ENCODE data around the gene FLT4.

The FLT4 gene

DNA sequence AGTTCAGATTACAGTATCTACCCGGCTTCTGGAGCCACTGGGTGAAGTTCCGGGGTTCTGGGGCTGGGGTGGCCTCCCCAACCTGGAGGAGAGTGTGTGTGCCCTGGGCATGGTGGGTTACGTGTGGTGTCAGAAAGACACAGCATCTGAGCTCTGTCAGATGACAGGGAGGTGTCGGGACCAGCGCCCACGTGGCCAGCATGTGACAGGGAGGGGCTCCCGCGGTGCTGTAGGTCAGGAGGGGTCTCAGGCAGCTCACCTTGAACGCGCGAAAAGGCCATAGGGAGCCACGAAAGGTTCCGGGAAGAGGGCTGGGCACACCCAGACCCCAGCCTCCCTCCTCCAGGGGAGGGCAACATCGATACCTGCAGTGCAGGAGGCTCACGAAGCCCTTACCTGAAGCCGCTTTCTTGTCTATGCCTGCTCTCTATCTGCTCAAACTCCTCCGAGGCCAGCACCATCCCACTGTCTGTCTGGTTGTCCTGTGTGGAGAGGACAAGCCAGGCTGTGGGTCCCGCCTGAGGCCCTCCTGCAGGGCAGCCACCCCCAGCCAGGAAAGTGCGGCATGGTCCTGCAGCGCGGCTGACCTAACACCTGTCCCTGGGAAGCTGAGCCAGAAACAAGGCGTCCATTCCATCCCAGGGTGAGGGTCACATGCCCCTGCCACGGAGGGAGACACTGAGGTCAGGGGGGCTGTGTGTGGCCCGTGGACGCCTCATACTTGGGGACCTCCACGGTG, 40.7 kb downstream of the FLT4 start:
- Histone ChIP-seq H3K4me3 (ENCODE audit: insufficient read depth, low read depth, low read length) (no peak overlapping the region), H3K4me1 (ENCODE audit: control insufficient read depth, insufficient read depth, low read length) (no peaks in the 10 kb centered on the region), H3K27ac (ENCODE audit: insufficient read depth, low read depth, low read length, poor library complexity, severe bottlenecking) (no peak overlapping the region), H3K27me3 (ENCODE audit: control insufficient read depth, insufficient read depth, low read length, poor library complexity, severe bottlenecking) (no peaks in the 10 kb centered on the region), H3K36me3 (ENCODE audit: control insufficient read depth, insufficient read depth, low read length) (no peaks in the 10 kb centered on the region), H3K9me3 (ENCODE audit: control insufficient read depth, low read length) (no peaks in the 10 kb centered on the region)
- 92 to 93% methylated on average over 26 of the region's 26 CpGs for WGBS, 2 experiments

DNA sequence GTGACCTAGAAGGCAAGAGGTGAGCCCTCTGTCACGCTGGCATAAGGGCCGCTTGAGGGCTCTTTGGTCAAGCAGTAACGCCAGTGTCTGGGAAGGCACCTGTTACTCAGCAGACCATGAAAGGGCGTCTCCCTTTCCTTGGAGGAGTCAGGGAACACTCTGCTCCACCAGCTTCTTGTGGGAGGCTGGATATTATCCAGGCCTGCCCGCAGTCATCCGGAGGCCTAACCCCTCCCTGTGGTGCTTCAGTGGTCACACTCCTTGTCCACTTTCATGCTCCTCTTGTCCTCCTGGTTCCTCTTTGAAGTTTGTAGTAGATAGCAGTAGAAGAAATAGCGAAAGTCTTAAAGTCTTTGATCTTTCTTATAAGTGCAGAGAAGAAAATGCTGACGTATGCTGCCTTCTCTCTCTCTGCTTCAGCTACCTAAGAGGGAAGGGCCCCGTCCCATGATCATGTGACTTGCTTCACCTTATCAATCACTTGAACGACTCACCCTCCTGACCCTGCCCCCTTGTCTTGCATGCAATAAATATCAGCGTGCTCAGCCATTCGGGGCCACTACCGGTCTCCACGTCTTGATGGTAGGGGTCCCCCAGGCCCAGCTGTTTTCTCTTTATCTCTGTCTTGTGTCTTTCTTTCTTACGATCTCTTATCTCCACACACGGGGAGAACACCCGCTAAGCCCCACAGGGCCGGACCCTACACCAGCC, 41.4 kb downstream of the FLT4 start:
- Histone ChIP-seq H3K4me1 (ENCODE audit: control insufficient read depth, insufficient read depth, low read length) (no peaks in the 10 kb centered on the region), H3K9me3 (ENCODE audit: control insufficient read depth, low read length) (no peaks in the 10 kb centered on the region)
- WGBS, 2 experiments = 78 to 80% methylated on average over 18 of the region's 18 CpGs

DNA sequence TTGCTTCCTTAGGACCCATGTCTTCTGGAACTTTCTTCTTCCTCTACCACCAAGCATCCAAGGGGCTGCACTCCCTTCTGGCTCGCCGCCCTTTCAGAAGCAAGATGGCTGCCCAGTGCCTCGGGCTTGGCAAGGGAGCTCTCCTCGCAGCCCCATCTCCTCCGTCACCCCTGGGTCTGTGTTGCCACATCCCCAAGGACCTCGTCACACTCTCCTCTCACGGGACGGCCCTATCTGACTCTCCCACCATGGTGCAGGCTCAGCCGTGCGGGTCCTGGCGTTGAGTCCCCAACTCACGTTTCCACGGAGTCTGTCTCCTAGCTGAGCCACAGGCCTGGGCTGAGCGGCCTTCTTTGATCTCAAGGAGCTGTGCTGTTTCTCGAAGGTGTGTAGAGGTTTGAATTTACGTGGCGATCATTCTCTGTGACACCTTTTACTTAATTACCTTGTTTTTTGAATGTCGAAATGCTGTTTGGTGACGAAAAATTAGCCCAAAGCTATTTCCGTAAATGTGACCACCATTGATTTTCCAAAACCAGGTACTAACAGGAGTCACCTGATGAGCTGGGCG, 43.1 kb downstream of the FLT4 start:
- H3K27me3 ChIP-seq (ENCODE audit: control insufficient read depth, insufficient read depth, low read length, poor library complexity, severe bottlenecking) = no peaks in the 10 kb centered on the region
- no peaks in the 10 kb centered on the region for H3K36me3 ChIP-seq (ENCODE audit: control insufficient read depth, insufficient read depth, low read length)
- H3K27ac ChIP-seq (ENCODE audit: insufficient read depth, low read depth, low read length, poor library complexity, severe bottlenecking) = no peak overlapping the region
- no peak overlapping the region for H3K4me3 ChIP-seq (ENCODE audit: insufficient read depth, low read depth, low read length)
- no peaks in the 10 kb centered on the region for H3K9me3 ChIP-seq (ENCODE audit: control insufficient read depth, low read length)
- WGBS, 2 experiments = 88 to 90% methylated on average over 21 of the region's 21 CpGs
- no peaks in the 10 kb centered on the region for H3K4me1 ChIP-seq (ENCODE audit: control insufficient read depth, insufficient read depth, low read length)

More for the DNA sequence above, 41.4 kb downstream of the FLT4 start:
- Histone ChIP-seq H3K36me3 (ENCODE audit: control insufficient read depth, insufficient read depth, low read length) (no peaks in the 10 kb centered on the region), H3K4me3 (ENCODE audit: insufficient read depth, low read depth, low read length) (no peak overlapping the region), H3K27ac (ENCODE audit: insufficient read depth, low read depth, low read length, poor library complexity, severe bottlenecking) (no peak overlapping the region), H3K27me3 (ENCODE audit: control insufficient read depth, insufficient read depth, low read length, poor library complexity, severe bottlenecking) (no peaks in the 10 kb centered on the region)

DNA sequence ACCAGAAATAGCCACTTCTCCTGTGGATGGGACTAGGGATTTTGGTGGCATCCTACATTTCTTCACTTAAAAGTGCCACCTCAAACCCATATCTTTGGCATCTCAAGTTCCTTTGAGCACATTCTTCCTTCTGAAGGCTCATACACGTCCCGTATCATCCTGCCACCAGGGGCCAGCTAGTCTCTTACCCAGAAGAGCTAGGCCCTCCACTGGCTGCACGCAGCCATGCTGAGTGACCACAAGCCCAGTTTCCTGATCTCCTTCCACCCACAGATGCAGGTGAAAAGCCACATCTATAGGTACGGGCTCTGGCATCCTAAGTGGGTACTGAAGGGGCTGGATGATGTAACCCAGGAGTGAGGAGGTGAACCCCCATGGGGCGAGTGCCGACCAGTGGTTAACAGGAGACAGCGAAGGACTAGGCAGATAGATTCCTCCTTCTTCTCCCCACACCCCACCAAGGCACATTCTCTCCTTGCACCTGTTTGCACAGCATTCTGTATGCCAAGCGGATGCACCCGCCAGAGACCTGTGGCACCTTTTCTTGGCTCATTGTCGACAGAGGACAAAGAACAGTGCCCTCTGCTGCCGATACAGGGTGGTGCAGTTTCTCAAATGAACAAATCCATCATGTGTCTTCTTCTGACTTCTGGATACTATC, 43.7 kb downstream of the FLT4 start:
- no peaks in the 10 kb centered on the region for H3K36me3 ChIP-seq (ENCODE audit: control insufficient read depth, insufficient read depth, low read length)
- WGBS, 2 experiments = 70 to 71% methylated on average over 11 of the region's 11 CpGs

DNA sequence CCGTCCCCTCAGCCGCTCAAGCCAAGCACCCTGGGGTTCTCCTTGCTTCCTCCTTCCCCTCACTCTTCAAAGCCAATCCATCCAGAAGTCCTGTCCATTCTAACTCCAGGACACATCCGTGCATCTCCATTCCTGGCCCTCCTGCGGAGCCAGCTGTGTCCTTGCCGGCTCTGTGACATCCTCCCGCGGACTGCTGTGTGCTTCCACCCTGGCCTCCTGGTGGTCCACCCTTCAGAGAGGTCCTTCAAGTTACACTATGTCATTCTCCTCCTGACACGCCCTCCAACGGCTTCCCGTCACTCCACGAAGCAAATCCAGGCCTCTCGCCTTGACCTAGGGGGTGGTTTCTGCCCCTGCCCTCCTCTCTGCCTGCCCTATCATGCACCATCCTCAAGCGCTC, 45.1 kb downstream of the FLT4 start:
- Histone ChIP-seq H3K36me3 (ENCODE audit: control insufficient read depth, insufficient read depth, low read length) (no peaks in the 10 kb centered on the region), H3K27me3 (ENCODE audit: control insufficient read depth, insufficient read depth, low read length, poor library complexity, severe bottlenecking) (no peaks in the 10 kb centered on the region), H3K4me1 (ENCODE audit: control insufficient read depth, insufficient read depth, low read length) (no peaks in the 10 kb centered on the region), H3K9me3 (ENCODE audit: control insufficient read depth, low read length) (no peaks in the 10 kb centered on the region), H3K4me3 (ENCODE audit: insufficient read depth, low read depth, low read length) (no peak overlapping the region), H3K27ac (ENCODE audit: insufficient read depth, low read depth, low read length, poor library complexity, severe bottlenecking) (no peak overlapping the region)
- WGBS, 2 experiments = 84 to 88% methylated on average over 12 to 13 of the region's 13 CpGs

More for the DNA sequence above, 43.7 kb downstream of the FLT4 start:
- Histone ChIP-seq H3K9me3 (ENCODE audit: control insufficient read depth, low read length) (no peaks in the 10 kb centered on the region), H3K27me3 (ENCODE audit: control insufficient read depth, insufficient read depth, low read length, poor library complexity, severe bottlenecking) (no peaks in the 10 kb centered on the region), H3K4me3 (ENCODE audit: insufficient read depth, low read depth, low read length) (no peak overlapping the region), H3K4me1 (ENCODE audit: control insufficient read depth, insufficient read depth, low read length) (no peaks in the 10 kb centered on the region), H3K27ac (ENCODE audit: insufficient read depth, low read depth, low read length, poor library complexity, severe bottlenecking) (no peak overlapping the region)

DNA sequence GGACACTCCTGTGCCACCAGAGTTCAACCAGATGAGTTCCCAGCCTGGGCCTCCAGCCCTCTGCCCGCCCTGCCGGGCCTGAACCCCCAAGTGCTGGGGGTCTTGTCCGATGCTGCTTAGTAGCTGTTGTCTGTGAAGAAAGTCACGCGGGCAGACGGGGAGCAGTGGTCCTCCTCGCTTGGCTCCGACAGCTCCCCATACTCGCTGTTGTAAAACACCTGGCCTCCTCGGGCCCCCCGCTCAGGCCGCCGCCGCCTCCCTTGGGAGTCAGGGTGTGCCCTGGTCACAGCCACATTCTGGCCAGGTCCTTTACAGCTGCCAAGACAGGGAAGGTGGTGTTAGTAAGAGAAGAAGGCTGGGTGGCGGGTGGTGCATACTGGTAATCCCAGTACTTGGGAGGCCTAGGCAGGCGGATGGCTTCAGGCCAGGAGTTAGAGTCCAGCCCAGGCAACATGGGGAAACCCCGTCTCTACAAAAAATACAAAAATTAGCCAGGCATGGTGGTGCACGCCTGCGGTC, 46.3 kb downstream of the FLT4 start:
- H3K4me3 ChIP-seq (ENCODE audit: insufficient read depth, low read depth, low read length) = no peak overlapping the region
- no peak overlapping the region for H3K27ac ChIP-seq (ENCODE audit: insufficient read depth, low read depth, low read length, poor library complexity, severe bottlenecking)
- no peaks in the 10 kb centered on the region for H3K27me3 ChIP-seq (ENCODE audit: control insufficient read depth, insufficient read depth, low read length, poor library complexity, severe bottlenecking)
- no peaks in the 10 kb centered on the region for H3K9me3 ChIP-seq (ENCODE audit: control insufficient read depth, low read length)
- no peaks in the 10 kb centered on the region for H3K4me1 ChIP-seq (ENCODE audit: control insufficient read depth, insufficient read depth, low read length)
- WGBS, 2 experiments = 94 to 95% methylated on average over 19 of the region's 19 CpGs
- no peaks in the 10 kb centered on the region for H3K36me3 ChIP-seq (ENCODE audit: control insufficient read depth, insufficient read depth, low read length)

DNA sequence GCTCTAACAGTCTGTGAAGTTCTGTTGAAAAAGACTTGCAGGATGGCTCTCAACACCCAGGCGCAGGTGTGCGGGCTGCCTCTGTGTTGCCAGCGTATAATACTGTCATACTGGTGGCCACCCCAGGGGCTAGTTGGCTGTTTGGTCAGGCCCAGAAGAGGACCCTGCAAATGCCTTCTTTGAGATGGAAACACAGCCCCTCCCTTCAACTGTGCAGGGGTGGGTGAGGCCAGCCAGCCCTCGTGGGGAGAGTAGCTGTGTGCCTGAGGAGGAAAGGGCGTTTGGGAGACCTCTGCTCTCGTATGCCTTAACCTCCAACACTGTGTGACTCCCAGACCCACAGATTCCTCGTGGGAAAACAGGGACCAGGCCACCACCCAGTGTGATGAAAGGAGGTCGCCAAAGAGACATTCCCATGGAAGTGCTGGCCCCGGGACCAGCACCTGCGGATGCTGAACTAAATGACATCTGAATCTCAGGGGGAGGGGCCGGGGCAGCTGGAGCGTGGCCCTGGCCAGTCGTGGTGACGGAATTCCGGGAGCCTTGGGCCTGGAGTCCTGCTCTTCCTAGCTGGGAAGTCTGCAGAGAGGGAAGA, 46.8 kb downstream of the FLT4 start:
- no peaks in the 10 kb centered on the region for H3K36me3 ChIP-seq (ENCODE audit: control insufficient read depth, insufficient read depth, low read length)
- no peaks in the 10 kb centered on the region for H3K9me3 ChIP-seq (ENCODE audit: control insufficient read depth, low read length)
- WGBS, 2 experiments = 71 to 76% methylated on average over 15 of the region's 15 CpGs
- H3K27me3 ChIP-seq (ENCODE audit: control insufficient read depth, insufficient read depth, low read length, poor library complexity, severe bottlenecking) = no peaks in the 10 kb centered on the region
- H3K27ac ChIP-seq (ENCODE audit: insufficient read depth, low read depth, low read length, poor library complexity, severe bottlenecking) = no peak overlapping the region
- H3K4me1 ChIP-seq (ENCODE audit: control insufficient read depth, insufficient read depth, low read length) = no peaks in the 10 kb centered on the region
- H3K4me3 ChIP-seq (ENCODE audit: insufficient read depth, low read depth, low read length) = no peak overlapping the region

DNA sequence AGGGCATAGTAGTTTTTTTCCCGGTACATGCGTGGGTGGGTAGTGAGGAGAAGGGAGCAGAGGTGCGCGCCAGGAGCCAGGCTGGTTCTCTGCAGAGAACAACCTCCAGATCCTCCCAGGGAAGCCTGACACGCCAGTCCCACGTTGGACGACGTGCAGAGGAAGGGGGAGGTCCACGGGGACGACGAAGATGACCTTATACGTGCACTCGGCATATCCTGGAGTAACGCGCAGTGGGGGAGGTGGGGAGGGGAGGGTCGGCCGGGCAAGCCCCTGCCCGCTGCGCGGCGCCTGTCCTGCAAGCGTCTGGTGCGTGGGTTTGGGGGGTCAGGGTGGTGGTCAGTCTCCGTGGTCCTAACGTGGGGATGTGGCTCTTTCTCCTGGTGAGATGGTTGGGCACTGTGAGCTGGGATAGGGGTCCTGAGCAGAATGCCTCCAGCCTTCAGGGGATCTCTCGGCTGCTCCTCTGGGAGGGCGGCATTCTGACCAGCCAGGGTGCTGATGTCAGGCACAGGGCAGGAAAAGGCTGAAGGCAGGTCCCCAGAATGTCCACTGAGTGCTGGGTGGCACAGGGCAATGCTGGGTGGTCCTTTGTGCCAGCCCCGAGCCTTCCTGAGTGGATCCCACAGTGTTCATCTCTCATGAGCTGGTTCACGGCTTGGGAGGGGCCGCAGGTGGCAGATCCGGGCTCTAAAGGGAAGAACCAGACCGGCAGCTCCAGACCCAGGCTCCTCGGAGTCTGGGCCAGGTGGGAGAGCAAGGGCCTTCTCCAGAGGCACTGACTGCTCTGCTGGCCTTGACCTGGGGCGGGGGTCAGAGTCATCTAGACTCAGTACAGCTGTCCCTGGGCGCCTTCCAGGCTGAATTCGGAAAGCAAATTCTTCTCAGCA, 47.6 kb downstream of the FLT4 start:
- no peak overlapping the region for H3K4me3 ChIP-seq (ENCODE audit: insufficient read depth, low read depth, low read length)
- no peaks in the 10 kb centered on the region for H3K9me3 ChIP-seq (ENCODE audit: control insufficient read depth, low read length)
- 94 to 95% methylated on average over 36 of the region's 36 CpGs for WGBS, 2 experiments
- H3K27me3 ChIP-seq (ENCODE audit: control insufficient read depth, insufficient read depth, low read length, poor library complexity, severe bottlenecking) = no peaks in the 10 kb centered on the region
- no peak overlapping the region for H3K27ac ChIP-seq (ENCODE audit: insufficient read depth, low read depth, low read length, poor library complexity, severe bottlenecking)
- no peaks in the 10 kb centered on the region for H3K36me3 ChIP-seq (ENCODE audit: control insufficient read depth, insufficient read depth, low read length)
- H3K4me1 ChIP-seq (ENCODE audit: control insufficient read depth, insufficient read depth, low read length) = no peaks in the 10 kb centered on the region

DNA sequence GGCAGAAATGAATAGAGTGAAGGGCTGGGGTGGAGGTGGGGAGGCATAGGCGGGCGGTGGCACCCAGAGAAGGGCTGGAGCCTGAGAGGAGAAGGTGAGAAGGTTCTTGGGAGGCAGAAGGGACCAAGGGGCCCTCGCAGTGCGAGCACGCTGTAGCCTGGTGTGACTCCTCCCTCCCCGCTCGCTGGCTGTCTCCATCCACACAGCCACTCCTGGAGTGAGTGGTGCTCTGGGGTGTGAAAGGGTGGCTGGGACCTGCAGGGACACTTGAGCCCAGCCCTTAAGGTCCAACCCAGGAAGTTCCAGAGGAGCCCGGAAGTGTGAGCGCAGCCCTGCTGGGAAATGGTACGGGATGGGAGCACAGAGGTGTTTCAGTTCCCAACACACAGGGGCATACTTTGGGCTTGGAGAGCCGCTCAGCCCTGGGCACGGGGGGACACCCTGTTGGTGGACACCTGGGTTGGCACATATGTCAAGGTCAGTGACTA, 48.8 kb downstream of the FLT4 start:
- H3K27ac ChIP-seq (ENCODE audit: insufficient read depth, low read depth, low read length, poor library complexity, severe bottlenecking) = no peak overlapping the region
- WGBS, 2 experiments = 93% methylated on average over 12 of the region's 12 CpGs
- no peaks in the 10 kb centered on the region for H3K27me3 ChIP-seq (ENCODE audit: control insufficient read depth, insufficient read depth, low read length, poor library complexity, severe bottlenecking)

More for the DNA sequence above, 48.8 kb downstream of the FLT4 start:
- no peak overlapping the region for H3K4me3 ChIP-seq (ENCODE audit: insufficient read depth, low read depth, low read length)
- H3K9me3 ChIP-seq (ENCODE audit: control insufficient read depth, low read length) = no peaks in the 10 kb centered on the region
- H3K36me3 ChIP-seq (ENCODE audit: control insufficient read depth, insufficient read depth, low read length) = no peaks in the 10 kb centered on the region
- H3K4me1 ChIP-seq (ENCODE audit: control insufficient read depth, insufficient read depth, low read length) = no peaks in the 10 kb centered on the region
